Hepatocyte (in vitro differentiated cells): ENCODE results near the gene GUK1. TPM values are rescaled to one million over a fixed set of nuclear protein-coding genes. Genes with fewer than 3 reads are reported as not detected.

ENCODE experiments used
- DNase-seq: peaks from one replicate; pipeline ENCODE4 v3.0.0-alpha.2; 2016; ENCODE audit warnings: low spot score
- H2AFZ ChIP-seq: fragments of 200-600 bp; sonication (generic); 2 replicates; pipeline ENCODE4 v1.6.0; 2016; ENCODE audit warnings: antibody characterized with exemption, mild to moderate bottlenecking
- H3K27ac ChIP-seq: fragments of 200-600 bp; sonication (generic); 2 replicates; pipeline ENCODE4 v1.5.1; 2016; ENCODE audit warnings: mild to moderate bottlenecking
- H3K27me3 ChIP-seq: fragments of 200-600 bp; sonication (generic); 2 replicates; pipeline ENCODE4 v1.6.1; 2016
- H3K36me3 ChIP-seq: fragments of 200-600 bp; sonication (generic); replicated peaks from 2 replicates; pipeline ENCODE4 v1.5.1; 2016; ENCODE audit warnings: low read depth; ENCODE audit not compliant: insufficient read depth
- H3K4me1 ChIP-seq: fragments of 200-600 bp; sonication (generic); 2 replicates; pipeline ENCODE4 v1.5.1; 2016; ENCODE audit warnings: mild to moderate bottlenecking, moderate library complexity; ENCODE audit not compliant: insufficient read depth
- H3K4me2 ChIP-seq: fragments of 200-600 bp; sonication (generic); 2 replicates; pipeline ENCODE4 v1.6.0; 2016
- H3K4me3 ChIP-seq: fragments of 200-600 bp; sonication (generic); 2 replicates; pipeline ENCODE4 v1.5.1; 2016; ENCODE audit warnings: mild to moderate bottlenecking
- H3K79me2 ChIP-seq: fragments of 200-600 bp; sonication (generic); 2 replicates; pipeline ENCODE4 v1.6.0; 2017; ENCODE audit warnings: mild to moderate bottlenecking
- H3K9me2 ChIP-seq: fragments of 200-600 bp; sonication (generic); replicated peaks from 2 replicates; pipeline ENCODE4 v1.6.0; 2017; ENCODE audit warnings: mild to moderate bottlenecking; ENCODE audit not compliant: insufficient read depth
- H3K9me3 ChIP-seq: fragments of 200-600 bp; sonication (generic); 2 replicates; pipeline ENCODE4 v1.5.1; 2016; ENCODE audit warnings: low read depth, mild to moderate bottlenecking
- H4K20me1 ChIP-seq: fragments of 200-600 bp; sonication (generic); 2 replicates; pipeline ENCODE4 v1.6.0; 2016; ENCODE audit warnings: mild to moderate bottlenecking; ENCODE audit not compliant: insufficient read depth, poor library complexity, severe bottlenecking
- EZH2 ChIP-seq: fragments of 200-600 bp; sonication (generic); IDR thresholded peaks from 2 replicates; pipeline ENCODE4 v1.6.1; 2016; ENCODE audit warnings: antibody characterized with exemption, mild to moderate bottlenecking, borderline replicate concordance
- EZH2phosphoT487 ChIP-seq: fragments of 200-600 bp; sonication (generic); IDR thresholded peaks from one replicate; pipeline ENCODE4 v1.6.1; 2018; ENCODE audit warnings: antibody characterized with exemption, mild to moderate bottlenecking, low read depth, moderate library complexity; ENCODE audit not compliant: unreplicated experiment, severe bottlenecking
- WGBS: methylation state at CpG from one replicate; pipeline ENCODE4 v1.1.6; 2016; ENCODE audit warnings: low lambda C conversion rate; ENCODE audit errors: missing lambda C conversion rate; 5-methylcytosine and 5-hydroxymethylcytosine counted together
- polyA plus RNA-seq: library from polyadenylated mRNA; unstranded; fragments of >200 nt; fragmentation: Nextera tagmentation; extraction: Ambion mirVana; gene quantifications from 2 replicates; pipeline ENCODE4 v1.2.1, GENCODE V29; 2016
- total RNA-seq: library from RNA; depleted of rRNA; stranded (reverse); fragments of >200 nt; gene quantifications from 2 replicates; pipeline ENCODE4 v1.2.3, GENCODE V29; 2014
- TF ChIP-seq, protein P1 (sequence below): fragments of 200-600 bp; sonication (generic); IDR thresholded peaks from 2 replicates; pipeline ENCODE4 v1.5.1; 2016; ENCODE audit warnings: antibody characterized with exemption, mild to moderate bottlenecking; ENCODE audit not compliant: poor library complexity

The GUK1 gene
- total and polyA plus RNA-seq, 2 experiments from 2014 or later, result 158 to 368 TPM

DNA sequence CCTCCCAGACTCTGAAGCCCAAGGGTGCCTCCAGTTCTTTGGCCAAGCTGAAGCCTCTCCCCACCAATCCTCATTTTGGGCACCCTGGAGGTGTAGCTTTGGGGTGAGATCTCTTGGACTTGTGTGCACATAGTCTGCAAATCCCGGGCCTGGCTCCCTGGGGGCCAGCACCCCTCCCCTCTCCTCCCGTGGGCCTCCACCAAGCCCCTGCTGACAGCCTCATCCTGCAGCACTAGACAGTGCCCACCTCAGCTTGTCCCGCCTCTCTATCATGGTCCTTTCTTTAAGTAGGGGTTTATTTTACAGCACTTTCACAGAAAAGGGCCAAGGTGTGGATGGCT, 12.8 kb downstream of the GUK1 start:
- H3K4me1 ChIP-seq, result peaks cover 30% of the 10 kb centered on the region
- H3K4me3 ChIP-seq, result no peak overlapping the region
- no peaks in the 10 kb centered on the region for H3K36me3 ChIP-seq
- H2AFZ ChIP-seq, result no peak overlapping the region
- no peak for DNase-seq
- H3K27ac ChIP-seq, result no peak overlapping the region
- H3K79me2 ChIP-seq, result no peaks in the 10 kb centered on the region
- no peaks in the 10 kb centered on the region for H3K9me3 ChIP-seq
- no peak overlapping the region for H3K4me2 ChIP-seq
- H3K27me3 ChIP-seq, result no peaks in the 10 kb centered on the region
- no peaks in the 10 kb centered on the region for H4K20me1 ChIP-seq
- WGBS, result 80% methylated on average over 3 of the region's 3 CpGs
- H3K9me2 ChIP-seq, result no peaks in the 10 kb centered on the region
- TF ChIP-seq EZH2, result no peak
- TF ChIP-seq EZH2phosphoT487, result no peak
- TF ChIP-seq, protein P1, sequence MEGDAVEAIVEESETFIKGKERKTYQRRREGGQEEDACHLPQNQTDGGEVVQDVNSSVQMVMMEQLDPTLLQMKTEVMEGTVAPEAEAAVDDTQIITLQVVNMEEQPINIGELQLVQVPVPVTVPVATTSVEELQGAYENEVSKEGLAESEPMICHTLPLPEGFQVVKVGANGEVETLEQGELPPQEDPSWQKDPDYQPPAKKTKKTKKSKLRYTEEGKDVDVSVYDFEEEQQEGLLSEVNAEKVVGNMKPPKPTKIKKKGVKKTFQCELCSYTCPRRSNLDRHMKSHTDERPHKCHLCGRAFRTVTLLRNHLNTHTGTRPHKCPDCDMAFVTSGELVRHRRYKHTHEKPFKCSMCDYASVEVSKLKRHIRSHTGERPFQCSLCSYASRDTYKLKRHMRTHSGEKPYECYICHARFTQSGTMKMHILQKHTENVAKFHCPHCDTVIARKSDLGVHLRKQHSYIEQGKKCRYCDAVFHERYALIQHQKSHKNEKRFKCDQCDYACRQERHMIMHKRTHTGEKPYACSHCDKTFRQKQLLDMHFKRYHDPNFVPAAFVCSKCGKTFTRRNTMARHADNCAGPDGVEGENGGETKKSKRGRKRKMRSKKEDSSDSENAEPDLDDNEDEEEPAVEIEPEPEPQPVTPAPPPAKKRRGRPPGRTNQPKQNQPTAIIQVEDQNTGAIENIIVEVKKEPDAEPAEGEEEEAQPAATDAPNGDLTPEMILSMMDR, result no peak

DNA sequence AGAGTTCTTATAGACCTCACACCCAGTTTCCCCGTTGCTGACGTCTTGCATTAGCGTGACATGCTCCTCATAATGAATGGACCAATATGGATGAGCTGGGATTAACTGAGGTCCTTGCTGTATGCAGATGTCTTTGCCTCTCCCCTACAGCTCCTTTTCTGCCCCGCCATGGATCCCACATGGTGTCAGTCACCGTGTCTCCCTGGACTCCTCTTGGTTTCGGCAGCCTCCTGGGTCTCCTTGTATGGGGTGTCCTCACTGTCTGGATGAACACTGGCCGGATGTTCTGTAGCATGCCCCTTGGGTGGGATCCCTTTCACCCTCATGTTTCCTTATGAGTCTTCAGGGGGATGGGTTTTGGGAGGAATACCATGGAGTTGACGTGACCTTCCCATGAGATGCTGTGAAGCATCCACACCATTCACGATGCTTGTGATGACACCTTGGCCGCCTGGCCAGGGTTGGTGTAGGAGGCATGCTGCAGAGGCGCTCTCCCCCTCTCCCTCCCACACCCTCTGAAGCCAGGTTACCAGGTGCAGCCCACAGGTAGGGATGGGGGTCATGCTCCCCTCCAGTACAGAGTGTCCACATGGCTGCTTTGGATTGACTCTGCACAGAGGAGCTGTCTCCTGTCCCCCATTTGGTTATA, 14.1 kb downstream of the GUK1 start:
- Histone ChIP-seq H3K36me3 (no peaks in the 10 kb centered on the region), H3K27ac (no peak overlapping the region), H3K79me2 (no peaks in the 10 kb centered on the region), H3K4me1 (peaks cover 27% of the 10 kb centered on the region), H4K20me1 (no peaks in the 10 kb centered on the region), H3K9me3 (no peaks in the 10 kb centered on the region), H2AFZ (no peak overlapping the region), H3K4me3 (no peak overlapping the region), H3K27me3 (no peaks in the 10 kb centered on the region), H3K4me2 (no peak overlapping the region), H3K9me2 (no peaks in the 10 kb centered on the region)
- 93% methylated on average over 11 of the region's 11 CpGs for WGBS
- no peak for DNase-seq
- TF ChIP-seq, protein P1, result no peak
- TF ChIP-seq EZH2phosphoT487, result no peak
- TF ChIP-seq EZH2, result no peak

DNA sequence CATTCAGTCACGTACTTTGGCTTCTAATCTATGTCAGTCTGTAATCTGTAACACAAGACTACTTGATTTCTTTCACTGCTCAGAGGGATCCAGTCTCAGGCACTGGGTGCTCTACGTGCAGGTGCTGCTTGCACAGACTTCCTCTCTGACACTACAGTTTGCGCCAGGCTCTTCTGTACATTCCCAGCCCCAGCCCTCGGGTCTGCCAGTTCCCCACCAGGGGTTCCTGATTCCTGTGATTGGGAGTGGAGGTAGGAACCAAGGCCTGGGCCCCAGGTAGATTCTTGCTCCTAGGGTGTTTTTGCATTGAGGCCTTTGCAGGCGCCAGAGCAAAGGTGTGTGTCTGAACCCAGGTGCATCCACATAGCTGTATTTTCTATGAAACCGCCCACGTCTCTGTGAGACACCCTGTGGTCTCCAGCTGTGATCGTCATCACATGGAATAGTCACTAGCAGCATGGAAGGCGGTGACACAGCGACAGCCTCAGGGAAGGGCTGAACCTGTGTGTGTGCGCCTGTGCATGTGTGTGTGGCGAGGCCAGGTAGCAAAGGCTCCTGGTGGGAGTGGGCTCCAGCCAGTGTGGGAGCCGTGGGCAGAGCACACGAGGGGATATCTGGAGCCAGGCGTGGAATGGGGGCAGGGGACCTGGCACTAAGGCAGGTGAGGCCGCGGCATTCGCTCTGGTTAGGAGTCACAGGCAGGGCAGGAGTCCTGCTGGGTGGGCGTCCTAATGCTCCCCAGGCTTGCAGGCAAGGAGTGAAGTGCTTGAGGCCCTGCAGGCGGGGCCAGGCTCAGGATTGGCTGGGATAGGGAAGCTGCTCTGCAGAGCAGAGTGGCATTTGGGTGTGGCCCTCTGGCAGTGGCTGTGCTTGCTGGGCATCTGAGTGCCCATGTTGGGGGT, 14.8 kb downstream of the GUK1 start:
- DNase-seq, result no peak
- H3K27ac ChIP-seq, result no peak overlapping the region
- H4K20me1 ChIP-seq, result no peaks in the 10 kb centered on the region
- H3K27me3 ChIP-seq, result no peaks in the 10 kb centered on the region
- H3K4me1 ChIP-seq, result peaks cover 19% of the 10 kb centered on the region
- no peak overlapping the region for H2AFZ ChIP-seq
- 89% methylated on average over 20 of the region's 20 CpGs for WGBS
- H3K9me2 ChIP-seq, result no peaks in the 10 kb centered on the region
- no peak overlapping the region for H3K4me3 ChIP-seq
- no peaks in the 10 kb centered on the region for H3K9me3 ChIP-seq
- H3K36me3 ChIP-seq, result no peaks in the 10 kb centered on the region
- TF ChIP-seq EZH2phosphoT487 (no peak), EZH2 (no peak)
- TF ChIP-seq, protein P1, result no peak
- no peak overlapping the region for H3K4me2 ChIP-seq
- no peaks in the 10 kb centered on the region for H3K79me2 ChIP-seq
